MCF 10A (cell line): Measurements from ENCODE around the gene SELENOT. TPM values are rescaled to one million over a fixed set of nuclear protein-coding genes. Genes with fewer than 3 reads are reported as not detected.

Experiments used
- BruUV-seq: library from RNA; stranded (reverse); fragments of 400-500 nt; replicated peaks from 2 replicates; lab custom pipeline; 2021; lab: Mats Ljungman, UMichigan
- CTCF ChIA-PET: fragments of 300-600 bp; sonication (Branson Sonifier 250); formaldehyde crosslinking; extraction: SDS; loops from one replicate; lab custom pipeline; 2021; ENCODE audit warnings: antibody characterized with exemption, inconsistent platforms; lab: Yijun Ruan, JAX
- POLR2A ChIA-PET: fragments of 300-600, 350-650 bp; sonication (Branson Sonifier 250); formaldehyde crosslinking; extraction: SDS; loops from one replicate; lab custom pipeline; 2020; ENCODE audit warnings: antibody characterized with exemption, inconsistent platforms; lab: Yijun Ruan, JAX
- DNase-seq: peaks from one replicate; pipeline ENCODE4 v3.0.0-alpha.2; 2018; ENCODE audit not compliant: unreplicated experiment
- H3K27ac Mint-ChIP-seq: one replicate; pipeline ENCODE4 v1.8.0; 2022; ENCODE audit warnings: mild to moderate bottlenecking, low read depth, mixed read lengths; ENCODE audit not compliant: unreplicated experiment
- H3K27me3 Mint-ChIP-seq: one replicate; pipeline ENCODE4 v1.8.0; 2022; ENCODE audit warnings: mixed read lengths; ENCODE audit not compliant: insufficient read depth, unreplicated experiment
- H3K36me3 Mint-ChIP-seq: one replicate; pipeline ENCODE4 v1.8.0; 2022; ENCODE audit warnings: mild to moderate bottlenecking, moderate library complexity, mixed read lengths; ENCODE audit not compliant: insufficient read depth, unreplicated experiment
- H3K4me1 Mint-ChIP-seq: one replicate; pipeline ENCODE4 v1.8.0; 2022; ENCODE audit warnings: mixed read lengths; ENCODE audit not compliant: insufficient read depth, unreplicated experiment
- H3K4me3 Mint-ChIP-seq: one replicate; pipeline ENCODE4 v1.8.0; 2022; ENCODE audit warnings: mild to moderate bottlenecking, moderate library complexity, mixed read lengths; ENCODE audit not compliant: unreplicated experiment
- H3K9me3 Mint-ChIP-seq: one replicate; pipeline ENCODE4 v1.8.0; 2022; ENCODE audit warnings: mixed read lengths; ENCODE audit not compliant: unreplicated experiment
- intact Hi-C: fragments of 100-400 bp; cut with micrococcal nuclease; formaldehyde crosslinking; loops from 2 replicates; pipeline ENCODE4 v1.14.1; 2022
- total RNA-seq: library from RNA; stranded (reverse); gene quantifications from 2 replicates; pipeline ENCODE4 v1.2.3, GENCODE V29; 2022
- TF ChIP-seq, protein P1 (sequence below): fragments of 200-600 bp; IDR thresholded peaks from one replicate; pipeline ENCODE4 v1.8.0; 2022; ENCODE audit warnings: antibody characterized with exemption, mild to moderate bottlenecking; ENCODE audit not compliant: unreplicated experiment

The SELENOT gene
- total RNA-seq, 1 experiment from 2014 or later, result 71.1 TPM

DNA sequence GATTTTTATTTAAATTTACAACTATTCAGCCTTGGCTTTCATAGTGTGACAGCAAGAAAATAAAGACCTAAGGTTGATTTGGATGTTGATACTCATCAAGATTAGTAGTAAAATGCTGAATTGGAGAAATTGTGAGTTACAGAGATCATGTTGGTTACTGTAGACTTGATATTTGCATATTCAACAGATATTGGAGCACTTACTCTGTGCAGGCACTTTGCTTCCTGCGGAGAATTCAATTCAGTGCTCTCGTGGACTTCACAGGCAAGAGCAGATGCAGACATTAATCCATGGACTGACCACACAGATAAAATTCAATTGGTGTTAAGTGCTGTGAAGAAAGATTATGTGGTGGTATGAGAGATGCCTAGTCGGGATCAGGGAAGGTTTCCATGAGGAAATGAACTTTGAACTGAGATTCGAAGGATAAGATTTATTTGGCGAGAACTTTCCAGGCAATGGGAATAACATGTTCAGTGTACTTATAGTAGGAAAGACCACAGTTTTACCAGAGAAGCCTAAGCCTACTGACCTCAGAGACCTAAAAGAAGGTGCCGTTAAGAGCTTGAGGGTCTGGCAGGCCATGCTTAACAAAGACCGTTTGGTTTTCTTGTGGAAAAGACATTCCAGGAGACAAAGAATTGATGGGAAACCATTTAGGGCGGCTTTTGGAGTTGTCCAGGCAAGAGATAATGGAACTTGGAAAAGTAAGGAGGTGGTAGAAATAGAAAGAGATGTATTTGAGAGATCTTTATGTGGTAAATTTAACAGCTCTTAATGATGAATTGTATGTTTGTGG is 4.3 kb downstream of the SELENOT start:
- Mint-ChIP-seq H3K27me3 (no peaks in the 10 kb centered on the region), H3K4me3 (no peak overlapping the region), H3K9me3 (no peaks in the 10 kb centered on the region), H3K36me3 (peaks cover 43% of the 10 kb centered on the region), H3K27ac (no peak overlapping the region), H3K4me1 (peaks cover 23% of the 10 kb centered on the region)
- no TSS peak for BruUV-seq
- CTCF ChIA-PET, result interaction anchor here (0.6 kb wide), 1 partner anchor 150 kb away, joined by 3 read pairs; no protein-coding TSS in a partner anchor
- intact Hi-C loops, result no loop called here
- POLR2A ChIA-PET, result no interaction called here
- TF ChIP-seq, protein P1, sequence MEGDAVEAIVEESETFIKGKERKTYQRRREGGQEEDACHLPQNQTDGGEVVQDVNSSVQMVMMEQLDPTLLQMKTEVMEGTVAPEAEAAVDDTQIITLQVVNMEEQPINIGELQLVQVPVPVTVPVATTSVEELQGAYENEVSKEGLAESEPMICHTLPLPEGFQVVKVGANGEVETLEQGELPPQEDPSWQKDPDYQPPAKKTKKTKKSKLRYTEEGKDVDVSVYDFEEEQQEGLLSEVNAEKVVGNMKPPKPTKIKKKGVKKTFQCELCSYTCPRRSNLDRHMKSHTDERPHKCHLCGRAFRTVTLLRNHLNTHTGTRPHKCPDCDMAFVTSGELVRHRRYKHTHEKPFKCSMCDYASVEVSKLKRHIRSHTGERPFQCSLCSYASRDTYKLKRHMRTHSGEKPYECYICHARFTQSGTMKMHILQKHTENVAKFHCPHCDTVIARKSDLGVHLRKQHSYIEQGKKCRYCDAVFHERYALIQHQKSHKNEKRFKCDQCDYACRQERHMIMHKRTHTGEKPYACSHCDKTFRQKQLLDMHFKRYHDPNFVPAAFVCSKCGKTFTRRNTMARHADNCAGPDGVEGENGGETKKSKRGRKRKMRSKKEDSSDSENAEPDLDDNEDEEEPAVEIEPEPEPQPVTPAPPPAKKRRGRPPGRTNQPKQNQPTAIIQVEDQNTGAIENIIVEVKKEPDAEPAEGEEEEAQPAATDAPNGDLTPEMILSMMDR, result no peak
- DNase-seq, result no peak

DNA sequence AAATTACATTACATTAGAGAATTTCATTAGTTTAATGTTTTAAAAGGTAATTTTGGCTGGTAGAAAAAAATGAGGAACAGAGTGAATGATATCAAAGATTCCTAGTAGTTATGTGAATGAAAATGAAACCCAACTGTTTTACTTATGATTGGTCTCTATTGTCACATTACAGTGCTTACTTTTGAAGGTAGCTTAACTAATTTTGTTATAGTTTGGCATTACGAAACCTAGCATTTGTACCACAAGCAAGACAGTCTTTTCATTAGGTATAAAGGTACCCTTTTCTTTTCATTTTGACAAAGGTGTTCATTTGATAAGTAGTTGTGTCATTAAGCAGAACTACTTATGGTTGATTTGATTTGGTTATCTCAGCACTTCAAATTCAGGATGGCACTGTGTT is 6.9 kb downstream of the SELENOT start:
- BruUV-seq, result no TSS peak
- H3K4me1 Mint-ChIP-seq, result peaks cover 23% of the 10 kb centered on the region
- POLR2A ChIA-PET, result interaction anchor here (0.6 to 1.1 kb wide), 2 partner anchors 39 to 94 kb away, joined by 3 read pairs; partner anchors contain the start of gene ERICH6
- no peak overlapping the region for H3K4me3 Mint-ChIP-seq
- H3K36me3 Mint-ChIP-seq, result peaks cover 50% of the 10 kb centered on the region
- TF ChIP-seq, protein P1, result no peak
- intact Hi-C loops, result no loop called here
- no peak overlapping the region for H3K27ac Mint-ChIP-seq
- no peak for DNase-seq
- H3K9me3 Mint-ChIP-seq, result no peaks in the 10 kb centered on the region
- no peaks in the 10 kb centered on the region for H3K27me3 Mint-ChIP-seq
- CTCF ChIA-PET, result no interaction called here

DNA sequence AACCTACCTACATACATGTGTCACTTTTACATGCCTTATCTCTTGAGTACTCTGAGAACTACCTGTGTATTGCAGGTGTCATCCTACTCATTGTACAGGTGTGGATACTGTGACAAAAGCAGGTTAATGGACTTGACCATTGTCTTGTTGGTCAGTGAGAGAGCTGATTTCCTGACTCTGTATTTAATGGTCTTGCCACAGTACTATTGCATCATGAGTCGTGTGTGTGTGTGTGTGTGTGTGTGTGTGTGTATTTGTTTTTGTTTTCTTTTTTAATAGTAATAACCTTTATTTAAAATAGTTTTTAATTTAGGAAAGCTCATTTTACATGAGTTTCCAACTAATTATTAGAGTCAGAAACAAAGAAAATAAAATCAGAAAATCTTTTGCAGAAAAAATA is 7.7 kb downstream of the SELENOT start:
- BruUV-seq, result no TSS peak
- Mint-ChIP-seq H3K9me3 (no peaks in the 10 kb centered on the region), H3K27me3 (no peaks in the 10 kb centered on the region), H3K4me1 (peaks cover 21% of the 10 kb centered on the region), H3K27ac (no peak overlapping the region), H3K36me3 (peaks cover 50% of the 10 kb centered on the region), H3K4me3 (no peak overlapping the region)
- intact Hi-C loops, result no loop called here
- POLR2A ChIA-PET, result interaction anchor here (0.9 to 2.6 kb wide), 2 partner anchors 8 to 60 kb away, joined by 3 to 15 read pairs; partner anchors contain the start of gene SELENOT
- peak; percentile 30 for DNase-seq
- CTCF ChIA-PET, result no interaction called here
- TF ChIP-seq, protein P1, result no peak

GRCh38 chr3:150611666-150612065 is 8.5 kb downstream of the SELENOT start:
- no TSS peak for BruUV-seq
- ChIA-PET CTCF (interaction anchor here (0.6 to 1.1 kb wide), 2 partner anchors 23 to 176 kb away, joined by 3 read pairs; no protein-coding TSS in a partner anchor), POLR2A (interaction anchor here (0.9 to 2.6 kb wide), 2 partner anchors 8 to 61 kb away, joined by 3 to 15 read pairs; partner anchors contain the start of gene SELENOT)
- TF ChIP-seq, protein P1, result no peak
- intact Hi-C loops, result no loop called here
- Mint-ChIP-seq H3K4me1 (peaks cover 16% of the 10 kb centered on the region), H3K4me3 (no peak overlapping the region), H3K27ac (no peak overlapping the region), H3K36me3 (peaks cover 42% of the 10 kb centered on the region), H3K9me3 (no peaks in the 10 kb centered on the region), H3K27me3 (no peaks in the 10 kb centered on the region)
- DNase-seq, result no peak
